Neural cell (in vitro differentiated cells): ENCODE measurements around the gene DOCK4. TPM values are rescaled to one million over a fixed set of nuclear protein-coding genes. Genes with fewer than 3 reads are reported as not detected.

ENCODE experiments used
- H2AFZ ChIP-seq: fragments of 200-600, 300-800 bp; sonication (generic), shearing (Covaris generic); 2 replicates; pipeline ENCODE4 v1.6.0; 2014; ENCODE audit warnings: low read depth, mild to moderate bottlenecking, antibody characterized with exemption, low read length, moderate library complexity
- H3F3A ChIP-seq: fragments of 200-600 bp; shearing (Covaris generic); 2 replicates; pipeline ENCODE4 v1.6.1; 2016; ENCODE audit warnings: mild to moderate bottlenecking, moderate library complexity, mixed read lengths, antibody characterized with exemption, low read length; ENCODE audit not compliant: insufficient read depth, poor library complexity, severe bottlenecking
- H3K27ac ChIP-seq: fragments of 200-600, 300-800 bp; sonication (generic), shearing (Covaris generic); 2 replicates; pipeline ENCODE4 v1.5.1; 2014; ENCODE audit warnings: mild to moderate bottlenecking, low read length, moderate library complexity
- H3K27me3 ChIP-seq: fragments of 300-800, 200-600 bp; sonication (generic), shearing (Covaris generic); 2 replicates; pipeline ENCODE4 v1.6.0; 2014; ENCODE audit warnings: mild to moderate bottlenecking, low read depth, low read length, moderate library complexity; ENCODE audit not compliant: insufficient read depth
- H3K36me3 ChIP-seq: fragments of 300-800, 200-600 bp; sonication (generic), shearing (Covaris generic); 2 replicates; pipeline ENCODE4 v1.5.1; 2014; ENCODE audit warnings: mild to moderate bottlenecking, antibody characterized with exemption, low read length, moderate library complexity; ENCODE audit not compliant: insufficient read depth
- H3K4me2 ChIP-seq: fragments of 300-800, 200-600 bp; sonication (generic), shearing (Covaris generic); 2 replicates; pipeline ENCODE4 v1.6.0; 2014; ENCODE audit warnings: mild to moderate bottlenecking, low read length
- H3K4me3 ChIP-seq: fragments of 300-800, 200-600 bp; sonication (generic), shearing (Covaris generic); 2 replicates; pipeline ENCODE4 v1.5.1; 2014; ENCODE audit warnings: mild to moderate bottlenecking, low read length, moderate library complexity
- H3K79me2 ChIP-seq: fragments of 200-600 bp; shearing (Covaris generic); replicated peaks from 2 replicates; pipeline ENCODE4 v1.6.0; 2014; ENCODE audit warnings: mild to moderate bottlenecking, low read length, moderate library complexity; ENCODE audit not compliant: insufficient read depth
- H3K9ac ChIP-seq: fragments of 300-800, 200-600 bp; sonication (generic), shearing (Covaris generic); 2 replicates; pipeline ENCODE4 v1.6.1; 2016; ENCODE audit warnings: mild to moderate bottlenecking, low read length, mixed read lengths
- H3K9me2 ChIP-seq: fragments of 200-600 bp; shearing (Covaris generic); 2 replicates; pipeline ENCODE4 v1.6.1; 2016; ENCODE audit warnings: mild to moderate bottlenecking, low read length, mixed read lengths; ENCODE audit not compliant: insufficient read depth
- H3K9me3 ChIP-seq: fragments of 200-600, 300-800 bp; sonication (generic), shearing (Covaris generic); 2 replicates; pipeline ENCODE4 v1.6.1; 2016; ENCODE audit warnings: mild to moderate bottlenecking, mixed run types, low read length, moderate library complexity, mixed read lengths
- H4K20me1 ChIP-seq: fragments of 200-600 bp; shearing (Covaris generic); 2 replicates; pipeline ENCODE4 v1.6.1; 2016; ENCODE audit warnings: mild to moderate bottlenecking, mixed run types; ENCODE audit not compliant: insufficient read depth
- CTCF ChIP-seq: fragments of 450-650 bp; IDR thresholded peaks from 2 replicates; pipeline ENCODE4 v1.5.1; 2014; ENCODE audit warnings: antibody characterized with exemption, mild to moderate bottlenecking, moderate library complexity; ENCODE audit not compliant: poor library complexity, severe bottlenecking
- EP300 ChIP-seq: fragments of 450-650 bp; conservative IDR thresholded peaks from 2 replicates; pipeline ENCODE4 v1.6.1; 2014; ENCODE audit warnings: antibody characterized with exemption, mild to moderate bottlenecking, moderate library complexity; ENCODE audit not compliant: poor library complexity, severe bottlenecking
- EZH2 ChIP-seq: fragments of 200-600, 300-800 bp; shearing (Covaris generic), sonication (generic); IDR thresholded peaks from 2 replicates; pipeline ENCODE4 v1.6.1; 2014; ENCODE audit warnings: antibody characterized with exemption, low read length, borderline replicate concordance, mild to moderate bottlenecking; ENCODE audit not compliant: insufficient read depth, poor library complexity, severe bottlenecking
- MXI1 ChIP-seq: fragments of 450-650 bp; conservative IDR thresholded peaks from 2 replicates; pipeline ENCODE4 v1.6.1; 2014; ENCODE audit warnings: antibody characterized with exemption, mild to moderate bottlenecking; ENCODE audit not compliant: poor library complexity, severe bottlenecking
- POLR2AphosphoS5 ChIP-seq: IDR thresholded peaks from 2 replicates; pipeline ENCODE4 v1.6.1; 2012
- RAD21 ChIP-seq: fragments of 450-650 bp; conservative IDR thresholded peaks from 2 replicates; pipeline ENCODE4 v1.6.1; 2014; ENCODE audit warnings: antibody characterized with exemption, mild to moderate bottlenecking, moderate library complexity
- SMC3 ChIP-seq: fragments of 450-650 bp; conservative IDR thresholded peaks from 2 replicates; pipeline ENCODE4 v1.6.1; 2014; ENCODE audit warnings: antibody characterized with exemption, mild to moderate bottlenecking, moderate library complexity; ENCODE audit not compliant: poor library complexity
- TAF1 ChIP-seq: IDR thresholded peaks from 2 replicates; pipeline ENCODE4 v1.6.1; 2012; ENCODE audit warnings: low read depth
- polyA plus RNA-seq: library from polyadenylated mRNA; depleted of rRNA; stranded (reverse); fragments of >200 nt; gene quantifications from 2 replicates; pipeline ENCODE4 v1.2.3, GENCODE V29; 2014
- TF ChIP-seq, protein P1 (sequence below): IDR thresholded peaks from 2 replicates; pipeline ENCODE4 v1.6.1; 2012; ENCODE audit warnings: borderline replicate concordance

DOCK4 gene
- polyA plus RNA-seq, 1 donor from 2014 or later = 28.1 TPM

DNA sequence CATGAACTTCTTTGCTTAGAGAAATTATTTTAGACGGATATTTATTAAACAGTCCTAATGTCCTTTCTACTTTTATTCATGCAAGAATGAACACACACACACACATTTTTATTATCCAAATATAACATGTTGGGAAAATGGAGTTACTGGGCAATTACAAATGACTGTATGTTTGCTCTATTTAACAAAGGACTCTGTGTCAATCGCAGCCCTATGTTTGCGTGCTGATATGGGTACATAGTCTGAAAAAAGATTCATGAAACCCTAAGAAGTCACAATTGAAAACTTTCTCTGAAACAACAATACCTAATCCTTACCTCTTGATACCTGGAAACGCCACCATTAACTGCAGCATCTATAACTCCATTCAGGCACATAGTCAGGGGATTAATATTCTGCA, 459.2 kb downstream of the DOCK4 start:
- H3K27ac ChIP-seq = no peak overlapping the region
- TF ChIP-seq SMC3 = no peak
- TF ChIP-seq RAD21 = no peak
- TF ChIP-seq EZH2 = no peak
- no peak for TF ChIP-seq EP300
- no peak for TF ChIP-seq POLR2AphosphoS5
- TF ChIP-seq TAF1 = no peak
- TF ChIP-seq CTCF = no peak
- TF ChIP-seq, protein P1, sequence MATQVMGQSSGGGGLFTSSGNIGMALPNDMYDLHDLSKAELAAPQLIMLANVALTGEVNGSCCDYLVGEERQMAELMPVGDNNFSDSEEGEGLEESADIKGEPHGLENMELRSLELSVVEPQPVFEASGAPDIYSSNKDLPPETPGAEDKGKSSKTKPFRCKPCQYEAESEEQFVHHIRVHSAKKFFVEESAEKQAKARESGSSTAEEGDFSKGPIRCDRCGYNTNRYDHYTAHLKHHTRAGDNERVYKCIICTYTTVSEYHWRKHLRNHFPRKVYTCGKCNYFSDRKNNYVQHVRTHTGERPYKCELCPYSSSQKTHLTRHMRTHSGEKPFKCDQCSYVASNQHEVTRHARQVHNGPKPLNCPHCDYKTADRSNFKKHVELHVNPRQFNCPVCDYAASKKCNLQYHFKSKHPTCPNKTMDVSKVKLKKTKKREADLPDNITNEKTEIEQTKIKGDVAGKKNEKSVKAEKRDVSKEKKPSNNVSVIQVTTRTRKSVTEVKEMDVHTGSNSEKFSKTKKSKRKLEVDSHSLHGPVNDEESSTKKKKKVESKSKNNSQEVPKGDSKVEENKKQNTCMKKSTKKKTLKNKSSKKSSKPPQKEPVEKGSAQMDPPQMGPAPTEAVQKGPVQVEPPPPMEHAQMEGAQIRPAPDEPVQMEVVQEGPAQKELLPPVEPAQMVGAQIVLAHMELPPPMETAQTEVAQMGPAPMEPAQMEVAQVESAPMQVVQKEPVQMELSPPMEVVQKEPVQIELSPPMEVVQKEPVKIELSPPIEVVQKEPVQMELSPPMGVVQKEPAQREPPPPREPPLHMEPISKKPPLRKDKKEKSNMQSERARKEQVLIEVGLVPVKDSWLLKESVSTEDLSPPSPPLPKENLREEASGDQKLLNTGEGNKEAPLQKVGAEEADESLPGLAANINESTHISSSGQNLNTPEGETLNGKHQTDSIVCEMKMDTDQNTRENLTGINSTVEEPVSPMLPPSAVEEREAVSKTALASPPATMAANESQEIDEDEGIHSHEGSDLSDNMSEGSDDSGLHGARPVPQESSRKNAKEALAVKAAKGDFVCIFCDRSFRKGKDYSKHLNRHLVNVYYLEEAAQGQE = no peak
- no peak for TF ChIP-seq MXI1
- no peaks in the 10 kb centered on the region for H4K20me1 ChIP-seq
- H3K9me3 ChIP-seq = no peaks in the 10 kb centered on the region
- H3K4me3 ChIP-seq = no peak overlapping the region
- H3K4me2 ChIP-seq = no peak overlapping the region
- no peaks in the 10 kb centered on the region for H3K79me2 ChIP-seq
- no peak overlapping the region for H3K9ac ChIP-seq
- H2AFZ ChIP-seq = no peak overlapping the region
- H3K27me3 ChIP-seq = no peaks in the 10 kb centered on the region
- no peaks in the 10 kb centered on the region for H3K9me2 ChIP-seq
- H3K36me3 ChIP-seq = no peaks in the 10 kb centered on the region
- H3F3A ChIP-seq = no peaks in the 10 kb centered on the region

GRCh38 chr7:111744501-111745155, 461.6 kb downstream of the DOCK4 start:
- TF ChIP-seq EZH2 (no peak), SMC3 (no peak), CTCF (no peak), EP300 (no peak), MXI1 (no peak), RAD21 (no peak), POLR2AphosphoS5 (no peak), TAF1 (no peak)
- Histone ChIP-seq H3K9me3 (no peaks in the 10 kb centered on the region), H3K36me3 (no peaks in the 10 kb centered on the region), H3K4me2 (no peak overlapping the region), H3K27ac (no peak overlapping the region), H4K20me1 (no peaks in the 10 kb centered on the region), H3K4me3 (no peak overlapping the region), H3K9me2 (no peaks in the 10 kb centered on the region), H3K79me2 (no peaks in the 10 kb centered on the region), H2AFZ (no peak overlapping the region), H3K9ac (no peak overlapping the region), H3F3A (no peaks in the 10 kb centered on the region), H3K27me3 (no peaks in the 10 kb centered on the region)
